ENCODE data around the gene CCNJ.

Gene CCNJ

DNA sequence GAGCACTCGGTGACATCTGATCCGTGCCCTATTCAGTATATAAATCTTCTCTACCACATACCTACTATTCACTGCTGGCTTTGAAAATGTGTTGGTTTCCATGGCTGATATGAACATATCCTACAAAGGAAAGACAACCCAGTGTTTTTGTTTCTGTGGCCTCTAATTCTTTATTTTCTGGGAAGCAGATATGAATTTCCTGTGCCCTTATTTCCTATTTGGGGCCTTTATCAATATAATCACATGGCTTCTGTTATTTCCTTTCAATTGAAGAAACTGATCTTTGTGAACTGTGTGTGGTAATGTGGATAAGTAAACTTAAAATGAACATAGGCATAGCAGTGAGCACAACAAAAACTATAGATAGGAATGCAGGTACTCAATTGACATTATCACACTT is 10.6 kb downstream of the CCNJ start:
- Histone ChIP-seq H3K27ac (ENCODE audit: low read depth, low read length, poor library complexity, severe bottlenecking) (no peak overlapping the region), H4K20me1 (ENCODE audit: insufficient read depth, low read length) (no peaks in the 10 kb centered on the region), H3K27me3 (ENCODE audit: insufficient read depth, low read length) (no peaks in the 10 kb centered on the region), H3K9me3 (ENCODE audit: low read length) (no peaks in the 10 kb centered on the region), H3K4me2 (ENCODE audit: low read length) (no peak overlapping the region), H3K79me2 (ENCODE audit: insufficient read depth, low read length) (no peaks in the 10 kb centered on the region), H3K4me1 (ENCODE audit: insufficient read depth, low read length, severe bottlenecking) (peaks cover under 1% of the 10 kb centered on the region), H3F3A (ENCODE audit: insufficient read depth, low read length) (no peaks in the 10 kb centered on the region), H3K9me2 (ENCODE audit: low read depth, low read length) (no peaks in the 10 kb centered on the region), H2AFZ (ENCODE audit: low read length) (no peak overlapping the region), H3K9ac (ENCODE audit: low read length) (no peak overlapping the region), H3K4me3 (ENCODE audit: low read depth, low read length, poor library complexity, severe bottlenecking) (no peak overlapping the region), H3K36me3 (ENCODE audit: insufficient read depth, low read length) (peaks cover 22% of the 10 kb centered on the region; the same call in 1 of the 2 replicates)
- TF ChIP-seq, protein P1, sequence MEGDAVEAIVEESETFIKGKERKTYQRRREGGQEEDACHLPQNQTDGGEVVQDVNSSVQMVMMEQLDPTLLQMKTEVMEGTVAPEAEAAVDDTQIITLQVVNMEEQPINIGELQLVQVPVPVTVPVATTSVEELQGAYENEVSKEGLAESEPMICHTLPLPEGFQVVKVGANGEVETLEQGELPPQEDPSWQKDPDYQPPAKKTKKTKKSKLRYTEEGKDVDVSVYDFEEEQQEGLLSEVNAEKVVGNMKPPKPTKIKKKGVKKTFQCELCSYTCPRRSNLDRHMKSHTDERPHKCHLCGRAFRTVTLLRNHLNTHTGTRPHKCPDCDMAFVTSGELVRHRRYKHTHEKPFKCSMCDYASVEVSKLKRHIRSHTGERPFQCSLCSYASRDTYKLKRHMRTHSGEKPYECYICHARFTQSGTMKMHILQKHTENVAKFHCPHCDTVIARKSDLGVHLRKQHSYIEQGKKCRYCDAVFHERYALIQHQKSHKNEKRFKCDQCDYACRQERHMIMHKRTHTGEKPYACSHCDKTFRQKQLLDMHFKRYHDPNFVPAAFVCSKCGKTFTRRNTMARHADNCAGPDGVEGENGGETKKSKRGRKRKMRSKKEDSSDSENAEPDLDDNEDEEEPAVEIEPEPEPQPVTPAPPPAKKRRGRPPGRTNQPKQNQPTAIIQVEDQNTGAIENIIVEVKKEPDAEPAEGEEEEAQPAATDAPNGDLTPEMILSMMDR (IDR thresholded peaks at IDR 0.05; ENCODE audit: low read length): no peak
- no peak for TF ChIP-seq EZH2 (IDR thresholded peaks at IDR 0.05; ENCODE audit: borderline replicate concordance, low read length)

DNA sequence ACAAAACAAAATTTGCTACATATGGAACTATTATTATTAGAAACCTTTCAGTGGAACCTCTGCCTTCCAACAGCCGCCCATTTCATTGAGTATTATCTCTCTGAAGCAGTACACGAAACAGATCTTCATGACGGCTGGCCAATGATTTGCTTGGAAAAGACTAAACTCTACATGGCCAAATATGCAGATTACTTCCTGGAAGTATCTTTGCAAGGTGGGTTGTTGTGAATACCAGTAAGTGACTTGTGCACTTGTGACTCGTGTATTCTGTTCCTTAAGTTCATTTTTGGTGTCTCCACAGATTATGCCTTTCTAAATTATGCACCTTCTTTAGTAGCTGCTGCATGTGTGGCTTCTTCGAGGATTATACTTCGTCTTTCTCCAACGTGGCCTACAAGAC is 13.4 kb downstream of the CCNJ start:
- no peaks in the 10 kb centered on the region for H3K79me2 ChIP-seq (ENCODE audit: insufficient read depth, low read length)
- H3K4me1 ChIP-seq (ENCODE audit: insufficient read depth, low read length, severe bottlenecking): no peaks in the 10 kb centered on the region
- peaks cover 29% of the 10 kb centered on the region; the same call in 1 of the 2 replicates for H3K36me3 ChIP-seq (ENCODE audit: insufficient read depth, low read length)
- no peaks in the 10 kb centered on the region for H3K27me3 ChIP-seq (ENCODE audit: insufficient read depth, low read length)
- H3K27ac ChIP-seq (ENCODE audit: low read depth, low read length, poor library complexity, severe bottlenecking): no peak overlapping the region
- H3K9me2 ChIP-seq (ENCODE audit: low read depth, low read length): no peaks in the 10 kb centered on the region
- TF ChIP-seq, protein P1 (IDR thresholded peaks at IDR 0.05; ENCODE audit: low read length): no peak
- TF ChIP-seq EZH2 (IDR thresholded peaks at IDR 0.05; ENCODE audit: borderline replicate concordance, low read length): no peak
- no peaks in the 10 kb centered on the region for H3F3A ChIP-seq (ENCODE audit: insufficient read depth, low read length)
- no peak overlapping the region for H3K9ac ChIP-seq (ENCODE audit: low read length)
- no peak overlapping the region for H3K4me3 ChIP-seq (ENCODE audit: low read depth, low read length, poor library complexity, severe bottlenecking)
- no peak overlapping the region for H2AFZ ChIP-seq (ENCODE audit: low read length)
- no peaks in the 10 kb centered on the region for H4K20me1 ChIP-seq (ENCODE audit: insufficient read depth, low read length)
- no peak overlapping the region for H3K4me2 ChIP-seq (ENCODE audit: low read length)
- no peaks in the 10 kb centered on the region for H3K9me3 ChIP-seq (ENCODE audit: low read length)

GRCh38 chr10:96061232-96061631 is 17.8 kb downstream of the CCNJ start:
- H3K9me3 ChIP-seq (ENCODE audit: low read length): no peaks in the 10 kb centered on the region
- H2AFZ ChIP-seq (ENCODE audit: low read length): no peak overlapping the region
- H3K36me3 ChIP-seq (ENCODE audit: insufficient read depth, low read length): peaks cover 29% of the 10 kb centered on the region; the same call in 1 of the 2 replicates
- H3K27ac ChIP-seq (ENCODE audit: low read depth, low read length, poor library complexity, severe bottlenecking): no peak overlapping the region
- H3K4me2 ChIP-seq (ENCODE audit: low read length): no peak overlapping the region
- H3K4me3 ChIP-seq (ENCODE audit: low read depth, low read length, poor library complexity, severe bottlenecking): no peak overlapping the region
- H3K27me3 ChIP-seq (ENCODE audit: insufficient read depth, low read length): no peaks in the 10 kb centered on the region
- H3K9ac ChIP-seq (ENCODE audit: low read length): no peak overlapping the region
- no peaks in the 10 kb centered on the region for H3K4me1 ChIP-seq (ENCODE audit: insufficient read depth, low read length, severe bottlenecking)
- no peaks in the 10 kb centered on the region for H3K79me2 ChIP-seq (ENCODE audit: insufficient read depth, low read length)
- TF ChIP-seq EZH2 (IDR thresholded peaks at IDR 0.05; ENCODE audit: borderline replicate concordance, low read length): no peak
- TF ChIP-seq, protein P1 (IDR thresholded peaks at IDR 0.05; ENCODE audit: low read length): no peak
- no peaks in the 10 kb centered on the region for H3F3A ChIP-seq (ENCODE audit: insufficient read depth, low read length)
- no peaks in the 10 kb centered on the region for H4K20me1 ChIP-seq (ENCODE audit: insufficient read depth, low read length)
- no peaks in the 10 kb centered on the region for H3K9me2 ChIP-seq (ENCODE audit: low read depth, low read length)

All from OCI-LY1 (cell line).